Stimulated activated CD8-positive, alpha-beta memory T cell treated with anti-CD3 and anti-CD28 coated beads, Interleukin-2, amount 100 ng/mL, for 48 hours (primary cell): ENCODE data around the gene EPS15.

Experiments
- DNase-seq, 2 donors: peaks; one replicate each; pipeline ENCODE4 v3.0.0-alpha.2; 2020; ENCODE audit warnings: low read depth in 2 of 2

The EPS15 gene

DNA sequence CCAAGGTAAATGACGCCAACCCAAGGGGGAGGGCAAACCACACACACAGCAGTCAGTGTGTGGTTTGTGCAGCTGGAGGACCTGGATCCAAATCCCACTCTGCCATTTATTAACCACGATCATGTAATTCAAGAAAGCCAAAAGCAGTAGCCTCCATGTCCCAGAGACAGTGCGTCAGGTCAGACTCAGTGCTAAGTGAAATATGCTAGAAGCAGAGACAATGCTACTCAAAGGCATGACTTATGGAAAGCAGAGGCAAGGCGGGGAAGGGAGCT lies 202.3 kb downstream of the EPS15 start:
- DNase-seq: no peak

- no peak for DNase-seq
Observed at GRCh38 chr1:51316113-51316845, 202.8 kb downstream of the EPS15 start.

- no peak for DNase-seq
Observed at GRCh38 chr1:51314974-51315373, 204.1 kb downstream of the EPS15 start.

- DNase-seq: no peak
Observed at GRCh38 chr1:51313961-51314777, 204.9 kb downstream of the EPS15 start.

DNA sequence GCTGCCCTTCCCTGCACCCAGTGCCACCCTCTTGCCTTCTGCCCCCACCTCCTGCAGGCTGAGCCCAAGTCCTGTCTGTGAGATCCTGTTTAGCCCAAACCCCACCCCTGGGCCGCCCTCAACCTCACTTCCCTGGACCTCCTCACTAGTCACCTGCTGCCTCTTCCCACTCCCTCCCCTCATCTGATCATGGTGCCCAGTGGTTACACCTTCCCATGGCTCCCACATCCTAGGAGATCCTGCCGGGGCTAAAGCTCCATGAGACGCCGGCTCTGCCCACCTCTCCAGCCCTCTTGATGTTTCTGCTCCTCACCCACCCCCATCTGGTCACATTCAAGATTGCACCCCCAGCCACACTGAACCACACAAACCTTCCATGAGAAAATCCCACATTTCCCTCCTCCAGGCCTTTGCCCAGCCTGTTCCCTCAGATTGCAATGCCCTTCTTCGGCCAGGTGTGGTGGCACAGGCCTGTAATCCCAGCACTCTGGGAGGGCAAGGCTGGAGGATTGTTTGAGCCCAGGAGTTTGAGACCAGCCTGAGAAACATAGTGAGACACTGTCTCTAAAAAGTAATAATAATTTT lies 205.7 kb downstream of the EPS15 start:
- no peak for DNase-seq

DNA sequence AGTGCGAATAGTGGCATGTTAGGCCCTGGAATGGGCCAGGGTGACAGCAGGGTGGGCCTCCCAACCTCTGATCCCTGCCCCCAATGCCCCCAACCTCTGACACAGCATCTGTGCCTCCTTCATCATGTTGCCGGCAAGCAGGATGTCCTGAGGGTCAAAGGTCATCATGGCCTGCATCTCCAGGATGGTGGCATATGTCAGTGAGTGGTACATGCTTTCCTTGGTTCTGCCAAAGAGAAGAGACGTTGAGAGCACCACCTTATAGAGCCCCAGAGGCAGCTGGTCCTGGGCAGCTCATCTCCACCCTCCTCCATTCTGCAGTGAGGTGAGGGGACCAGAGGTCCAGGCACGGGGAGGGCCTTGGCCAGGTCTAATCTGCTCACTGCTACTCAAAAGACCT lies 206.3 kb downstream of the EPS15 start:
- DNase-seq: no peak

- DNase-seq: no peak
Observed at GRCh38 chr1:51311826-51312225, 207.2 kb downstream of the EPS15 start.

DNA sequence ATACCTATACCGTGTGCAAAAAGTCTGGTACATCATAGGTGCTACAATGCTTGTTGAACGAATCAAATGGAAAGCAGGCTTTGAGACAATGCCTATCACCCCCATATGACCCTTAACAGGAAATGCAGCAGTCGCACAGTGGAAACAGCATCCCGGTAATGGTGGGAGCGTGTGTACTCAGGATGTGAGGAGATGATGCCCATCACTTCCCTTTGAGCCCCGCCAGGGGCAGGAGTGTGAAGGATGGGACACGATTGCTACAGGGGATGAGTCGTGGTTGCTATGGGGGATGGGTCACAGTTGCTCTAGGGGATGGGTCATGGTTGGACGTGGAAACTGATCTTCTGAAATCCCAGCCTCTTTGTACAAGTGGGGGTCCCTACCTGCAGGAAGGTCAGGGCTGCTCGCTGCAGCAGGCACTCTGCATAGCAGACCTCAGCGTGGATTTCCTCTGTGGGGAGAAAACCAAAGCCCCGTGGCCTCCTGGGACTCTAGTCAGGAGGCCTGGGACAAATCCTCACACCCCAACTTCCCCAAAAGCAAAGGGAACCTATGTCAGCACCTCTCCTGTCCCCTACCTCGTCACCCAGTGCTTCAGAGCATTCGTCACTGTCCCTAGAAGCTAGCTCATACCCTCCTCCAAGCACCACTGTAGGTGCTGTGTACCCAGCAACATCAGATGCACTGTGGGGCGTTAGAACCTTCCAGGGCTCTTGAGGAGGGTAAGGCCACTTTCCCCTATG lies 208.0 kb downstream of the EPS15 start:
- DNase-seq: no peak

DNA sequence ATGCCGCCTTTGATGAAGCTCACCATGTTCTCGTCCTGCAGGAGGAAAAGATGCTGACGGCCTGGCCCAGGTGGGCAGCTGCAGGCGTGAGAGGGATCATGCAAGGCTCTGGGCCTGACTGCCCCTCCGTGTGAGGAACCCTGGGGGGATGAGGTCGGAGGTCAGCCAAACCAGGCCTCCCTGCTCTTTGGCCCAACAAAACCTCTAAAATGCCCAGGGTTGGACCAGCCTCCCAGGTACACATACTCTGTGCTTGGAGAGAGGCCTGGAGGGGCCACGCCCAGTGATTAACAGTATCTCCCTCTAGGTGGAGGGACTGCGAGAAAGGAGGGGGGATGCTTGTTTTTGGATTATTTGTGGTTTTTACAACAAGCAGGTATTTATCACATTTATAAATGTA lies 209.8 kb downstream of the EPS15 start:
- no peak for DNase-seq

DNA sequence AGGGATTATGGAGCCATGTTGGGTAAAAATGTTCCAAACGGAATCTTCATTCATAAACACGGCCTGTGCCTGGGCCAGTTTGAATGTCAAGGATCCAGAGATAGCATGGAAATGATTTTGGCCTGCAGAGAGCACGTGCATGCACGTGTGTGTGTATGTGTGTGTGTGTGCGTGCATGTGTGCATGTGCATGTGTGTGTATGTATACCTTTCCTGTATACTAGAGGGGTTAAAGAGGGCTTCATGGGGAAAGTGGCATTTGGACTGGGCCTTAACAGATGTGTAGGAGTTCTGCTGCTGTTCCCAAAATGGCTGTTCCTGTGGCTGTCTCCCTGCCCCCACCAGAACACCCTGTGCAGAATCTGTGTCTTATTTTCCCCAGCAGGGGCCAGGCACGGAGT lies 210.4 kb downstream of the EPS15 start:
- DNase-seq: no peak

GRCh38 chr1:51306950-51307349 lies 212.1 kb downstream of the EPS15 start:
- DNase-seq: no peak

- no peak for DNase-seq
Observed at GRCh38 chr1:51305371-51305823, 213.7 kb downstream of the EPS15 start.

GRCh38 chr1:51304360-51304759 lies 214.7 kb downstream of the EPS15 start:
- DNase-seq: no peak
